GM18520 (cell line): ENCODE measurements around the gene CAV1.

ENCODE experiments used
- ATAC-seq: cut with Tn5 transposase; IDR thresholded peaks from one replicate; pipeline ENCODE4 v1.9.1; 2021; ENCODE audit not compliant: unreplicated experiment

Gene CAV1

DNA sequence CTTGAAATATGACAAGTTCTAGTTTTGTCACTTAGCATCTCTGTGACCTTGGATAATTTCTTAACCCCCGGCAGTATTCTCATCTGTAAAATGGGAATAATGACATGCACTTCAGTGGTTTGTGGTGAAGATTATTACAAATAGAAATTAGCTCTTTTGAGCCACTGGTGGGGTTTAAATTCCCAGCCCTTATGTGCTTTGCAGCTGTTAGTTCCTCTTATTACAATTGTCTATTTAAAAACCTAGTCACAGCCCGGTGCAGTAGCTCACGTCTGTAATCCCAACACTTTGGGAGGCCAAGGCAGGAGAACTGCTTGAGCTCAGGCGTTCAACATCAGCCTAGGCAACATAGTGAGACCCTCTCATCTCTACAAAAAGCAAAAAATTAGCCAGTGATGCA, 30.1 kb downstream of the CAV1 start:
- ATAC-seq = no peak

DNA sequence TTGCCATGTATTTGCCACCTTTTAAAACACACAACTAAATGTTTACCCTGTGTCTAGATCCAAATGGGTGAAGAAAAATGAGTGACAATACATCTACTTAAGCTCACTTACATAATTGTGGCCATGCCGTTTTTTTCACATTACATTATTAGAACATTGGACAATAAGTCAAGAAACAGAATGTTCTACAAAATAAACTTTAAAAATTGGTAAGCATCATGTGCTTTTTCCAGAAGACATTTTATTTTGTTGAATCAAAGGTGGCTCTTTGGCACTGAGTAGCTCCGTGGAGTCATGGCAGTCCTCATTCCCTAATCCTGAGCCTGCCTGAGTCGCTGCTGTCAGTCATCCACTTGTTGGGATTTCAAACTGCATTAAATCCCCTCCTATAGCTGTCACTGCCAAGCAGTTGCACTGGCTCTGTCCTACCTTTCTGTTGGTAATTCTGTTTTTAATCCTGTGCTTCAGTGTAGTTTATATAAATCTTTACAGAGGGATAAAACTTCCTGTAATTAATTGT, 32.3 kb downstream of the CAV1 start:
- no peak for ATAC-seq

DNA sequence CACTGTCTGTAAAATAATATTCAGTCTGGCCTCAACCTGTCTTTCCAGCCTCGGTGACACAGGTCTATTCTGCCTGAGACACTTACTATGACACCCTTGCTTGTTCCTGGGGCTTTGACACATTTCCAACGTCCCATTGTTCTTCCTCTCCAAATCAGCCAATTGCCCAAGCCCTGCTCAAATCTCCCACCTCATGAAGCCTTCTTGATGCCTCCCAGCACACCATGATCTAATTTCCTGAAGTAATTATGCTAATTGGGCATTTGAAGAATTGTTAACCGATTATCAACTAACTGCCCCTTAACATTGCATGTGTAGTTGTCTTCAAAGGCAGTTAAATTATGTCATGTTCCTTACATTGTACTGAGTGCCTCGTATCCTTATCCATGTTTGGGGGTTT, 33.1 kb downstream of the CAV1 start:
- no peak for ATAC-seq

DNA sequence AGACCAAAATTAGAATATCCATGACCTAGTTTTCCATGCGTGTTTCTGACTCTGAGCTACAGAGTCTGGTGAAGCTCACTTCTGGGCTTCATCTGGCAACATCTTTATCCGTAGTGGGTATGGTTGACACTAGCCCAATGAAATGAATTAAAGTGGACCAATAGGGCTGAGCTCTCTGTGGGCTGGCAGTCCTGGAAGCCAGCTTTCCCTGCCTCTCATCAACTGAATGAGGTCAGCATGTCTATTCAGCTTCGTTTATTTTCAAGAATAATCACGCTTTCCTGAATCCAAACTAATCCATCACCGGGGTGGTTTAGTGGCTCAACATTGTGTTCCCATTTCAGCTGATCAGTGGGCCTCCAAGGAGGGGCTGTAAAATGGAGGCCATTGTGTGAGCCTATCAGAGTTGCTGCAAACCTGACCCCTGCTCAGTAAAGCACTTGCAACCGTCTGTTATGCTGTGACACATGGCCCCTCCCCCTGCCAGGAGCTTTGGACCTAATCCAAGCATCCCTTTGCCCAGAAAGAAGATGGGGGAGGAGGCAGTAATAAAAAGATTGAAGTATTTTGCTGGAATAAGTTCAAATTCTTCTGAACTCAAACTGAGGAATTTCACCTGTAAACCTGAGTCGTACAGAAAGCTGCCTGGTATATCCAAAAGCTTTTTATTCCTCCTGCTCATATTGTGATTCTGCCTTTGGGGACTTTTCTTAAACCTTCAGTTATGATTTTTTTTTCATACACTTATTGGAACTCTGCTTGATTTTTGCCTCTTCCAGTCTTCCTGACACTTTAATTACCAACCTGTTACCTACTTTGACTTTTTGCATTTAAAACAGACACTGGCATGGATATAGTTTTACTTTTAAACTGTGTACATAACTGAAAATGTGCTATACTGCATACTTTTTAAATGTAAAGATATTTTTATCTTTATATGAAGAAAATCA, 35.5 kb downstream of the CAV1 start:
- no peak for ATAC-seq

DNA sequence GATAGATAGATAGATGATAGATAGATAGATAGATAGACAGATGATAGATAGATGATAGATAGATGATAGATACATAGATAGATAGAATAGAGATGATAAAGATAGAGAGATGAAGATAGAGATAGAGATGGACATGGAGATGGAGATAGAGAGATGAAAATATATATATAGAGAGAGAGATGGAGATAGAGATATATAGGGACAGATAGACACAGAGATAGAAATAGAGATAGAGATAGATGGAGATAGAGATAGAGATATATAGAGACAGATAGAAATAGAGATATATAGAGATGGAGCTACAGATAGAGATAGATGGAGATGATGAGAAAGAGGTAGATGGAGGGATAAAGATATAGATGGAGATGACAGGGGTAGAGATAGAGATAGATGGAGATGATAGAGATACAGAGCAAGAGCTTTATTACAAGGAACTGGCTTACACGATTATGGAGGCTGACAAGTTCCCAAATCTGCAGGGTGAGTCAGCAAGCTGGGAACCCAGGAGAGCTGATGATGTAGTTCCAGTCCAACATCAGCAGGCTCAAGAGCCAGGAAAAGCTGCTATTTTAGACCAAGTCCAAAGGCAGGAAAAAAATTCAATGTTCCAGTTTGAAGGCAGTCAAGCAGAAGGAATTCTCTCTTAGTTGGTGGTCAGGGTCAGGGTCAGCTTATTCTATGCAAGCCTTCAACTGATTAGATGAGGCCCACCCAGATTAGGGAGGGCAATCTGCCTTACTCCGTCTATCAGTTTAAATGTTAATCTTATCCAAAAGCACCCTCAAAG, 37.1 kb downstream of the CAV1 start:
- ATAC-seq = no peak

DNA sequence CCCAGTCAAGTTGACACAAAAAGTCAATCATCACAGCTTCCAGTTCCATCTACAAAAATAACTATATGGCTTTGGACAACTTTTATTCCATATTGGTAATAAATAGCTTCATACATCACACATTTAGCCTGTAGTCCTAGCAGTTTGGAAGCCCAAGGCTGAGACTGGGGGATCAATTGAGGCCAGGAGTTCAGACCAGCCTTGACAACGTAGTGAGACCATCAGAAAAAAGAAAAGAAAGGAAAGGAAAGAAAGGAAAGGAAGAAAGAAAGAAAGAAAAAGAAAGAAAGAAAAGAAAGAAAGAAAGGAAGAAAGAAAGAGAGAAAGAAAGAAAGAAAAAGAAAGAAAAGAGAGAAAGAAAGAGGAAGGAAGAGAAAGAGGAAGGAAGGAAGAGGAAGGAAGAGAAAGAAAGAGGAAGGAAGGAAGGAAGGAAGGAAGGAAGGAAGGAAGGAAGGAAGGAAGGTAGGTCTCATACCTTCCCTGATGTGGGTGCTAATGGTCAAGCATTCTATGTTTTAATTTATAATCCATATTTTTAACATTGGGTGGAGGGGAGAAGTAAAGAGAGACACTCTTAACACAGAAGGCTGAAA, 37.8 kb downstream of the CAV1 start:
- no peak for ATAC-seq

GRCh38 chr7:116565981-116566380, 41.1 kb downstream of the CAV1 start:
- no peak for ATAC-seq

DNA sequence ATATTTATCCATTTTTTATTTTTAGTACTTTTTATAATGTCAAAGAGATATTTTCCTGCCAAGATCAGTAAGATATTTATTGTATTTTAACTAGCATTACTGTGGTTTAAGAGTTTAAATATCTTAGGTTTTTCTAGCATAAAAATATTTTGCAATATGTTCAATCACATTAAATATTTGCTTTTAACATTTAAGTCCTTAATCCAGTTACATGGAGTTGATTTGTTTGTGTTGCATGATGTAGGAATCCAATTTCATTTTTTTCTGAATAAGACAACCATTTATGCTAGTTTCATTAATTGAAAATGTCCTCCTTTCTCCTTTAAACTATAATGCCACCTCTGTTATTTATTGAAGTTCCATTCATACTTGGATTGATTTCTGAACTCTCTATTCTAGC, 41.8 kb downstream of the CAV1 start:
- ATAC-seq = no peak

- ATAC-seq = no peak
Measured at GRCh38 chr7:116569737-116570136, 44.9 kb downstream of the CAV1 start.

- ATAC-seq = no peak
Measured at GRCh38 chr7:116570306-116570705, 45.5 kb downstream of the CAV1 start.

DNA sequence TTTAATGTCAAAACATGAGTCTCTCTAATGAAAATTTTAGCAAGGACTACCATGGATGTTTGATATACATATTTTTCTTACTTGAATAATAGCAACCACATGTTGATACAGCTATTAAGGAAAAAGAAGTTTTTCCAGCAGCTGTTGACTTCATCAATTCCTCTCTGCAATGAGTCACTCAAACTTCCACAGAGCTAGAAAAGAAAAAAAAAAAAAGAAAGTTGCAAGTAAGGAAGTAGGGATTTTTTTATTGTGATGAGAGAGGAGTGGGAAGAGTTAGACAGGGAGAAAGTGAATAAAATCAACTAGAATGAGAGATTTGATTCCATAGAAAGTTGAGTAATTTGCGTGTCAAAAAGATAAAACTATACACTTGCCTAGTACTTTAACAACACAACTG, 46.2 kb downstream of the CAV1 start:
- no peak for ATAC-seq

GRCh38 chr7:116571552-116571951, 46.7 kb downstream of the CAV1 start:
- no peak for ATAC-seq

DNA sequence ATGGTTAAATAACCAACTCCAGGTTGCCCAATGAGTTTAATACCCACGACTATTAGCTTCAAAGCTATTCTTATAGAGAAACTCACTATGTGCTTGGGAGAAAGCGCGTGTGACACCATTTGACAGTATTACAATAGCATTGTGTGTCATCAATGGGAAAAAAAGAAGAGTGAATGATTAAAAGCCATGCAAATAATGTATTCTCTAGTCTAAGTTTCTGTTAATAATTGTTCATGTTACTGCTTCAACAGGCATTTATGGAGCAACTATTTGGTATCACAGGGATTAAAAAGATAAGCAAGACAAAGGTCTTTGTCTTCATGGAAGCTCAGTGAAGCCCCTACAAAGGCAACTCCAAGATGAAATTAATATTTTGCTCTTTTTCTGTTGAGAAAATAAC, 47.2 kb downstream of the CAV1 start:
- no peak for ATAC-seq

GRCh38 chr7:116573541-116573940, 48.7 kb downstream of the CAV1 start:
- ATAC-seq = no peak

GRCh38 chr7:116574025-116574822, 49.4 kb downstream of the CAV1 start:
- ATAC-seq = no peak

GRCh38 chr7:116575853-116576252, 51.0 kb downstream of the CAV1 start:
- no peak for ATAC-seq

GRCh38 chr7:116576350-116577319, 51.8 kb downstream of the CAV1 start:
- no peak for ATAC-seq

DNA sequence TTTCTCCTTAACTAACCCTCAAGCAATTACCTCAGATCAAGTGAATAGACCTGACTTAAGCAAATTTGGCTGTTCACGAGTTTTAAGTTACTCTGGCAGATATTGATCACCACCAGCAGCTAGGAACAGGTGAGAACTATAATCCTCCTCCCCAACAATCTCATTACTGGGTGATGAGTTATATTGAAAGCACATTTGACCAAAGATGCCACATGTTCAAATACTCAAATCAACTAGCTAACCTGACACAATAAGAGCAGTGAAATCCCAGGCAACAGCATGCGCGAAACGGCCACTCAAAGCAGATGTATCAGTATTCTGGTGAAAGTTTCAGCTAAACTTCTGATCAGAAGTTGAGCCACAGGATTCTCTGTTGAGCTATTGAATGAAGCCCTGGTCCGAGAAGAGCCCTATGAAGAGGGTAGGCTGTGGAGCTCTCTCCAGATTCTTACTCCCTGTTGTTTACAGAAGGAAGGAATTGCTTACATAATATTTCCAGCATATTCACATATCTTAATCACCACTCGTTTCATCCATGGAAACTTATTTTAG, 52.6 kb downstream of the CAV1 start:
- peak; percentile 91 for ATAC-seq

DNA sequence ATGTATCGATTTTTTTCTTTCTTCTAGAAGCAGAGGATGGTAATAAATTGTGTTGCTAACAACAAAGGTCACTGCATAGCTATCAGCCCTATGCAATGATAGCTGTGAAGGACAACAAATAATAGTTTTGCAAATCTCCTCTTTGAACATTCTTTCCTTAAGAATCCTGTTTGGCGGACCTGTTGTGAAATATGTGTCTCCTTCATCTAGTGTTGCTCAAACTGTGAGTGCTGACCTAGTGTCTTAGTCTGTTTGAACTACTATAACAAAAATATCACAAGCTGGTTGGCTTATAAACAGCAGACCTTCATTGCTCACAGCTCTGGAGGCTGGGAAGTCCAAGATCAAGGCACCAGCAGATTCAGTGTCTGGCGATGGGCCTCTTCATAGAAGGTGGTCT, 53.7 kb downstream of the CAV1 start:
- no peak for ATAC-seq
